Nephron (organoid): Measurements from ENCODE around the gene PLB1.

Experiments
- H3K27ac Mint-ChIP-seq, 3 experiments: 2 replicates each; pipeline ENCODE4 v1.8.0; 2020; ENCODE audit warnings: mixed read lengths in 3 of 3, mild to moderate bottlenecking in 2 of 3, moderate library complexity in 1 of 3
- H3K27me3 Mint-ChIP-seq: 2 replicates; pipeline ENCODE4 v1.8.0; 2021; ENCODE audit warnings: low read depth, mild to moderate bottlenecking, moderate library complexity, mixed read lengths
- H3K36me3 Mint-ChIP-seq: 2 replicates; pipeline ENCODE4 v1.8.0; 2020; ENCODE audit warnings: low read depth, mixed read lengths
- H3K4me1 Mint-ChIP-seq: 2 replicates; pipeline ENCODE4 v1.8.0; 2020; ENCODE audit warnings: mixed read lengths
- H3K4me3 Mint-ChIP-seq, 3 experiments: 2 replicates each; pipeline ENCODE4 v1.8.0; 2020; ENCODE audit warnings: mild to moderate bottlenecking in 3 of 3, mixed read lengths in 3 of 3, moderate library complexity in 2 of 3
- H3K9me3 Mint-ChIP-seq: 2 replicates; pipeline ENCODE4 v1.8.0; 2020; ENCODE audit warnings: mixed read lengths
- CTCF ChIP-seq, 3 experiments: fragments of 200-600 bp; sonication (generic); IDR thresholded peaks; one replicate each; pipeline ENCODE4 v1.5.0; 2021; ENCODE audit warnings: antibody characterized with exemption in 3 of 3; ENCODE audit not compliant: unreplicated experiment in 3 of 3

PLB1 gene

GRCh38 chr2:28582152-28582551, 86.3 kb downstream of the PLB1 start:
- Mint-ChIP-seq H3K27ac (no peak overlapping the region), H3K9me3 (no peaks in the 10 kb centered on the region), H3K27me3 (peaks cover 8% of the 10 kb centered on the region), H3K4me3 (no peak overlapping the region), H3K36me3 (no peaks in the 10 kb centered on the region), H3K4me1 (peaks cover 5% of the 10 kb centered on the region)
- TF ChIP-seq CTCF (IDR thresholded peaks at IDR 0.05; ENCODE audit: unreplicated experiment in 3 of 3) = no peak

- Mint-ChIP-seq H3K27me3 (peaks cover 7% of the 10 kb centered on the region), H3K36me3 (no peaks in the 10 kb centered on the region), H3K9me3 (no peaks in the 10 kb centered on the region), H3K27ac (no peak overlapping the region), H3K4me3 (no peak overlapping the region), H3K4me1 (peaks cover 5% of the 10 kb centered on the region)
- TF ChIP-seq CTCF (IDR thresholded peaks at IDR 0.05; ENCODE audit: unreplicated experiment in 3 of 3) = no peak
These were observed 86.7 kb downstream of the PLB1 start for GRCh38 chr2:28582595-28582994.

GRCh38 chr2:28583899-28584553, 88.2 kb downstream of the PLB1 start:
- Mint-ChIP-seq H3K9me3 (no peaks in the 10 kb centered on the region), H3K27ac (peak overlapping the region; percentile 7 to 33 (median 27)), H3K4me1 (peaks cover 5% of the 10 kb centered on the region), H3K36me3 (no peaks in the 10 kb centered on the region), H3K4me3 (no peak overlapping the region), H3K27me3 (peaks cover 7% of the 10 kb centered on the region)
- TF ChIP-seq CTCF (IDR thresholded peaks at IDR 0.05; ENCODE audit: unreplicated experiment in 3 of 3) = no peak

- Mint-ChIP-seq H3K4me1 (peaks cover 11% of the 10 kb centered on the region), H3K9me3 (no peaks in the 10 kb centered on the region), H3K27me3 (peaks cover 7% of the 10 kb centered on the region), H3K4me3 (no peak overlapping the region), H3K27ac (no peak overlapping the region), H3K36me3 (no peaks in the 10 kb centered on the region)
- no peak for TF ChIP-seq CTCF (IDR thresholded peaks at IDR 0.05; ENCODE audit: unreplicated experiment in 3 of 3)
These were observed 91.0 kb downstream of the PLB1 start for GRCh38 chr2:28586867-28587266.

- Mint-ChIP-seq H3K27me3 (peaks cover 13% of the 10 kb centered on the region), H3K9me3 (no peaks in the 10 kb centered on the region), H3K27ac (no peak overlapping the region), H3K4me3 (no peak overlapping the region), H3K36me3 (no peaks in the 10 kb centered on the region), H3K4me1 (peaks cover 16% of the 10 kb centered on the region)
- no peak for TF ChIP-seq CTCF (IDR thresholded peaks at IDR 0.05; ENCODE audit: unreplicated experiment in 3 of 3)
These were observed 91.8 kb downstream of the PLB1 start for GRCh38 chr2:28587526-28588291.

- Mint-ChIP-seq H3K27me3 (peaks cover 11% of the 10 kb centered on the region), H3K27ac (no peak overlapping the region), H3K36me3 (no peaks in the 10 kb centered on the region), H3K9me3 (no peaks in the 10 kb centered on the region), H3K4me1 (peaks cover 22% of the 10 kb centered on the region), H3K4me3 (no peak overlapping the region)
- TF ChIP-seq CTCF (IDR thresholded peaks at IDR 0.05; ENCODE audit: unreplicated experiment in 3 of 3) = no peak
These were observed 92.4 kb downstream of the PLB1 start for GRCh38 chr2:28588292-28588670.
